Activated T-cell treated with anti-CD3 and anti-CD28 coated beads for 1 hour (primary cell): ENCODE measurements around the gene SPCS2.
"Not testable (repeated sequence)": the region's sequence is repeated elsewhere in the genome, so short reads cannot be mapped to it uniquely, and the experiment has no call there.

Experiments
- DNase-seq: peaks from one replicate; pipeline ENCODE4 v3.0.0-alpha.2; 2020; ENCODE audit warnings: low read depth

The SPCS2 gene

GRCh38 chr11:74950374-74950969 lies 1.4 kb downstream of the SPCS2 start:
- DNase-seq: no peak

- DNase-seq: no peak
These were observed 2.2 kb downstream of the SPCS2 start for GRCh38 chr11:74951226-74951625.

GRCh38 chr11:74952752-74953151 lies 3.7 kb downstream of the SPCS2 start:
- DNase-seq: no peak

- no peak for DNase-seq
These were observed 4.4 kb downstream of the SPCS2 start for GRCh38 chr11:74953451-74953850.

- no peak for DNase-seq
These were observed 5.1 kb downstream of the SPCS2 start for GRCh38 chr11:74954199-74954598.

GRCh38 chr11:74956397-74957015 lies 7.4 kb downstream of the SPCS2 start:
- DNase-seq: no peak

- DNase-seq: no peak
These were observed 9.0 kb downstream of the SPCS2 start for GRCh38 chr11:74957937-74958629.

- not testable (repeated sequence) for DNase-seq
These were observed 11.1 kb downstream of the SPCS2 start for GRCh38 chr11:74960128-74960527.

- no peak for DNase-seq
These were observed 17.6 kb downstream of the SPCS2 start for GRCh38 chr11:74966651-74967050.

GRCh38 chr11:74970852-74971395 lies 21.9 kb downstream of the SPCS2 start:
- DNase-seq: no peak

- DNase-seq: no peak
These were observed 22.4 kb downstream of the SPCS2 start for GRCh38 chr11:74971424-74971823.

GRCh38 chr11:74978041-74978440 lies 29.0 kb downstream of the SPCS2 start:
- no peak for DNase-seq

- no peak for DNase-seq
These were observed 31.6 kb downstream of the SPCS2 start for GRCh38 chr11:74980634-74981033.

GRCh38 chr11:74981888-74982287 lies 32.8 kb downstream of the SPCS2 start:
- DNase-seq: no peak

GRCh38 chr11:74984070-74984469 lies 35.0 kb downstream of the SPCS2 start:
- no peak for DNase-seq

- DNase-seq: no peak
These were observed 35.7 kb downstream of the SPCS2 start for GRCh38 chr11:74984730-74985129.

GRCh38 chr11:74988541-74989259 lies 39.6 kb downstream of the SPCS2 start, which contains the start of gene NEU3:
TSS of gene NEU3 (plus strand) at chr11:74988933. CDS start at chr11:74989061, 128 bp downstream.
- peak; percentile 76 for DNase-seq

- no peak for DNase-seq
These were observed 40.2 kb downstream of the SPCS2 start for GRCh38 chr11:74989260-74989638.

GRCh38 chr11:74990150-74990549 lies 41.1 kb downstream of the SPCS2 start:
- DNase-seq: not testable (repeated sequence)

GRCh38 chr11:74990941-74991340 lies 41.9 kb downstream of the SPCS2 start:
- no peak for DNase-seq

- no peak for DNase-seq
These were observed 43.8 kb downstream of the SPCS2 start for GRCh38 chr11:74992852-74993251.

- DNase-seq: no peak
These were observed 51.9 kb downstream of the SPCS2 start for GRCh38 chr11:75000975-75001354.
